Bronchial epithelial cell (primary cell): ENCODE measurements around the gene ZCCHC14. TPM values are rescaled to one million over a fixed set of nuclear protein-coding genes. Genes with fewer than 3 reads are reported as not detected.
"Not testable (repeated sequence)": the region's sequence is repeated elsewhere in the genome, so short reads cannot be mapped to it uniquely, and the experiment has no call there.

Source experiments
- DNase-seq: peaks from one replicate; pipeline ENCODE4 v3.0.0-alpha.2; 2010; ENCODE audit warnings: low read depth
- FAIRE-seq: peaks from 2 replicates; lab custom pipeline; 2011; peaks lifted over from hg19 to GRCh38; lab: Jason Lieb, UNC
- H3K27me3 ChIP-seq: 2 replicates; pipeline ENCODE4 v1.5.1; 2011; ENCODE audit warnings: low read length; ENCODE audit not compliant: control insufficient read depth, insufficient read depth
- H3K36me3 ChIP-seq: 2 replicates; pipeline ENCODE4 v1.5.1; 2011; ENCODE audit warnings: low read length; ENCODE audit not compliant: control insufficient read depth, insufficient read depth
- H3K4me3 ChIP-seq: 2 replicates; pipeline ENCODE4 v1.5.1; 2011; ENCODE audit warnings: mild to moderate bottlenecking, low read depth, low read length, control low read depth
- CTCF ChIP-seq: IDR thresholded peaks from 2 replicates; pipeline ENCODE4 v1.5.1; 2011; ENCODE audit warnings: mild to moderate bottlenecking, moderate library complexity, low read length, control low read depth, inconsistent platforms; ENCODE audit not compliant: insufficient read depth, severe bottlenecking
- total RNA-seq: library from RNA; depleted of rRNA; stranded (reverse); fragments of >200 nt; gene quantifications from 2 replicates; pipeline ENCODE4 v1.2.1, GENCODE V29; 2014

The ZCCHC14 gene
- total RNA-seq, 1 donor from 2014 or later: 2.9 TPM

- FAIRE-seq (no peak), DNase-seq (no peak)
- no peak overlapping the region for H3K4me3 ChIP-seq
- H3K36me3 ChIP-seq: no peaks in the 10 kb centered on the region
- TF ChIP-seq CTCF: no peak
- H3K27me3 ChIP-seq: no peaks in the 10 kb centered on the region
Observed at GRCh38 chr16:87498324-87499188, 5.7 kb upstream of the ZCCHC14 start.

- FAIRE-seq, H3K27me3 ChIP-seq, H3K36me3 ChIP-seq, DNase-seq, H3K4me3 ChIP-seq: not testable (repeated sequence)
Observed at GRCh38 chr16:87497767-87498290, 5.0 kb upstream of the ZCCHC14 start.

GRCh38 chr16:87497023-87497766, 4.4 kb upstream of the ZCCHC14 start:
- FAIRE-seq: not testable (repeated sequence)

GRCh38 chr16:87496447-87496801, 3.6 kb upstream of the ZCCHC14 start:
- DNase-seq: no peak
- TF ChIP-seq CTCF: no peak
- Histone ChIP-seq H3K4me3 (no peak overlapping the region), H3K27me3 (no peaks in the 10 kb centered on the region), H3K36me3 (no peaks in the 10 kb centered on the region)
- FAIRE-seq: no peak

More at GRCh38 chr16:87497023-87497766, 4.4 kb upstream of the ZCCHC14 start:
- H3K27me3 ChIP-seq, H3K36me3 ChIP-seq, H3K4me3 ChIP-seq, DNase-seq: not testable (repeated sequence)

GRCh38 chr16:87495578-87496446, 3.0 kb upstream of the ZCCHC14 start:
- FAIRE-seq (no peak), DNase-seq (no peak)
- Histone ChIP-seq H3K36me3 (no peaks in the 10 kb centered on the region), H3K27me3 (no peaks in the 10 kb centered on the region), H3K4me3 (no peak overlapping the region)
- no peak for TF ChIP-seq CTCF

- DNase-seq: peak; percentile 23
- Histone ChIP-seq H3K36me3 (no peaks in the 10 kb centered on the region), H3K4me3 (peak overlapping the region; percentile 31), H3K27me3 (no peaks in the 10 kb centered on the region)
- TF ChIP-seq CTCF: no peak
- no peak for FAIRE-seq
Observed at GRCh38 chr16:87493608-87494280, 920 bp upstream of the ZCCHC14 start.
